Raji (cell line): ENCODE measurements around the gene TMC1.

Experiments used
- POLR2A ChIP-seq: IDR thresholded peaks from 2 replicates; pipeline ENCODE4 v1.6.1; 2011; ENCODE audit warnings: low read depth, low read length, control low read depth; ENCODE audit not compliant: insufficient read depth

TMC1 gene

DNA sequence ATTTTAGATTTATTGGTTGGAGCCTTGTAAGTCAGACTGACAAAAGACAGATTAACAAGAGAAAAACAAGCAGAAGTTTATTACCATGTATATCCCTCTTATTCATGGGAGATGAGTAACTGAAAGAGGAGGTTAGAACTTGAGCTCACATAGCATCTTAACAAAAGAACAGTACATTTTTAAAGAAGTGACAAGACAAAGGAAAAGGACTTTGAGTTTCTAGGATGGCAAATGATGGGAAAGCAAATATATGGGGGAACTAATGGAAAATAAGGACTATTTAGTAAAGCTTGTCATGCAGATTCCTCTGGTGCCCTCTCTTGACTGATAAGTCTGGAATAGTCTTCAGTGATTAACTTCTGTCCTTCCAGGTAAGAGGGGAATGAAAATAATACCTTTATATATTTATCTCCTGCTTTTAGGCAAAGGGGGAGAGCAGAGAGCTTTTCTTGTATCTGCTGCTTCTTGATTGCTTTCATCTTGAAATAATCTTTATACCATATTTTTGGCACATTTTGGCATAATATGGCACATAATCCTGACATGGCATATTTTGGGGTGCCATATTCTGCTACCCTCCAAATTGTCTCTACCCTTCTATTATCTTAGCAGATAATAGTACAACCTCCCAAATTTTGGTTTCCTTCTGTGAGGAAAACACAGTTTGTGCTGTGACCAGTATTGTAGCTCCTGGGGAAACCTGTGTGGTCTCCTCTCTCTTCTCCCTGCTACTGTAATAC is 206.8 kb downstream of the TMC1 start:
- no peak for TF ChIP-seq POLR2A

DNA sequence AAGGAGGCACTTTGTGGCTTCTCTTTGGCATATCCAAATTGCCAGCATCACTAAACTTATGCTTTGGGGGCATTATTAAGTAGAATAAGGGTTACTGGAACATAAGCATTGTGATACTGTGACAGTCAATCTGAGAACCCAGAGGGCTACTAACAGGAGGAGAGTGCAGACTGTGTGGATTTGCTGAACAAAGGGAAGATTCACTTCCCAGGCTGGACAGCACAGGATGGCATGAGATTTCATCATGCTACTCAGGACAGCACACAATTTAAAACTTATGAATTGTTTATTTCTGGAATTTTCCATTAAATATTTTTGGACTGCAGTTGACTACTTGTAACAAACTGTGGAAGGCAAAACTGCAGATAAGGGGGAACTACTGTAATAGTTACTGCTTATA is 212.5 kb downstream of the TMC1 start:
- no peak for TF ChIP-seq POLR2A

DNA sequence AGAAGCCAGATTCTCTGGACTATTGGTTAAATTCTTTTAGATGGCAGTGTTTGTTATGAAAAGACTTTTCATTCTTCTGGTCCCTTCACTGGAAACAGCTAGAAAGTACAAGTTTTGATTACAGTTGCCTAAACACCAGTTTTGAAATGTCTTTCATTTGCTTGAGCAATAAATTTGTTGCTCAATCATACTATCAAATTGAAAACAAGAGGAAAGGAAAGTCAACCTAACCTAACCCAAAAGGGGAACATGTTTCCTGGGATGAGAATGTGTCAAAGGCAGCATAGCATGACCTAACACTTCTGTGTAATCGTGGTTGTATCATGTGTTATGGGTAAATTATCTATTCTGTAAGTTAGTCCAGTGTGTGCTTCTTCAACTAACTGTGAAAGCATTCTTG is 213.2 kb downstream of the TMC1 start:
- TF ChIP-seq POLR2A, result no peak

DNA sequence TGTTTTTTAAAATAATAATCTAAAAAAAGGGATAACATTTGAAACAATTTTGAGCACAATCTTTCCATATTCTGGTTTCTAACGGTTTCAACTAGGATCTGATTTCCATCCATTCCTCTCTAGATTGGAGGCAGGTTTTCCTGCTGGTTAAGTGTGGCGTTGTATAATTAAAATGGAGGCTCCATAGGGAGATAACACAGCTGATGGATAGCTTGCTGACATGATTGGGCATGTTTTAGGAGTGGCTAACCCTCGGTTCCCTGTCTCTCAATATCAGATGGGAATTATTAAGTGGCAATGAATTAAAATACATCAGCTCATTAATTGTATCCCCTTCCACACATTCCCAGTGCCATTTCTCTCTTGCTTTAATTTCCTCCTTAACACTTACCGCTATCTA is 222.4 kb downstream of the TMC1 start:
- no peak for TF ChIP-seq POLR2A

DNA sequence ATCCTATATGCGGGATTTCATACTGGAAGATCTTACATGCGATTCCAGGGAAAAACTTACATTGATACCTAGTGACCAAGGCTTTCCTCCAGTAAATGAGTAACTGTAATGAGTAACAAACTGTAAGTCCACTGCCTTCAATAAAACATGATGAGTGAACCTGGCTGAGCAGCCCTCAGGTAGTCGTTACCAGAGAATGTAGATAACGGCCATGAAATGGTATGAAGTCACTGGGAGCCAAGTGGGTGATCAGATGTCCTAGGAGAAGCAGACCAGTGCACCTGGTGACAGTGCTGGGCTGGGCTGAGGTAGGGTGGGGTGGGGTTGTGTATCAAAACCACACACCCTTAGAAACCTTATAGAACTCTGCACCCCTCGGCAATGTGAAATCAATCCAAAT is 227.9 kb downstream of the TMC1 start:
- no peak for TF ChIP-seq POLR2A

DNA sequence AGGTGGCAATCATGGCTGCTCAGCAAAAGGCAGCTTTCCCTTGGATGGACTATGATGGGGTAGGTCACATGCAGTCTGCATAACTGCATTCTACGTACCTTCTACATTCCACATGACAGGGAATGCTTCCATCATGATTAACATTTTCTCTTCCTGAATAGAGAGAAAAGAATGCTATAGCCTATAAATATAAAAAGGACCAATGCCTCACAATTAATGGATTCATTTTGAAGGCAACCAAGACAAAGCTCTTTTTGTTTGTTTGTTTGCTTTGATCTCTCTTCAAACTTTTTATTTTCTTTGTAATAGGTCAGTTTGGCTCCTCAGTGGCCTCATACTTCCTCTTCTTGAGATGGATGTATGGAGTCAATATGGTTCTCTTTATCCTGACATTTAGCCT is 230.1 kb downstream of the TMC1 start:
- no peak for TF ChIP-seq POLR2A

DNA sequence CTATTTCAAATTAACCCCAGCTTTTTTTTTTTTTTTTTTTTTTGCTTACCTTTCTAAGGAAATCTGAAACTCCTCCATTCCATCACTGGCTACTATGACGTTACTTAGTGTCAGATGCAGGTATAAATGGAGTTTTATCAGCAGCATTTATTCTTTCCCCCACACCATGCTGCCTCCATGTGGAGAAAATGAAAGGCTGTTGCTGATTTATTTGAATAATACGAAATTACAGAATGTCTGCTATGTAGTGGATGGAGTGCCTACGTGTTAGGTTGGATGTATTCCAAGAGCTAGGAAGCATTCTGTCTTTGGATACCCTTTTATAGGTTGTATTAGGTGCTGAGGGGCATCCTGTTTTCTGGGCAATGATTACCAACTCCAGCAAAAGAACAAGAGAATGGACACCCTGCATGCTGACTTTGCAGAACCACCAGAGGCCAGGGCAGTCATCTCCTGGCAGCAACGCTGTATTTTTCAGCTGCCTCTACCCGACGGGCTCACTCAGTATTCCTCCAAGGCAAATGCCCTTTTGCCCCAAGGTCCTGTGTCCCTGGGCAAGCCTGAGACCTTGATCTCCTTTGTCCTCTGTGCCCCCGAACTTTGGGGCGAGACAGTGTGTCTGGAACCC is 232.0 kb downstream of the TMC1 start:
- TF ChIP-seq POLR2A, result no peak

DNA sequence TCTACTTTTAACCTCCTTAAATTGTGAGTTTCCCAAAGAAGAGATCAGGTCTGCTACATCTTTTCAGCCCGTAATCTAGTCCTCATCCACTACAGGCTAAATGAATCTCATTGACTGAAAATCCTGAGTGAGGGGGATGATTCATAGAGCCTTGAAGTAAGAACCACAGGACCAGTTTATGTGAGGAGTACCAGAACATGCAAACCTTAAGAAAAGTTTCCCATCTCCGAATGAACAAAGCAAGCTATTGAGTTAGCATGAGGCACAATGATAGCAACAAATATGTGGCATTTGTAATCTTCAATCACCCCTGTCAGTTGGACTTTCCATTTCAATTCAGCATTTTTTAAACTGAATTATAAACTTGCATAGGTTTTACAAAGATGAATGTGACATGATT is 234.4 kb downstream of the TMC1 start:
- TF ChIP-seq POLR2A, result no peak

DNA sequence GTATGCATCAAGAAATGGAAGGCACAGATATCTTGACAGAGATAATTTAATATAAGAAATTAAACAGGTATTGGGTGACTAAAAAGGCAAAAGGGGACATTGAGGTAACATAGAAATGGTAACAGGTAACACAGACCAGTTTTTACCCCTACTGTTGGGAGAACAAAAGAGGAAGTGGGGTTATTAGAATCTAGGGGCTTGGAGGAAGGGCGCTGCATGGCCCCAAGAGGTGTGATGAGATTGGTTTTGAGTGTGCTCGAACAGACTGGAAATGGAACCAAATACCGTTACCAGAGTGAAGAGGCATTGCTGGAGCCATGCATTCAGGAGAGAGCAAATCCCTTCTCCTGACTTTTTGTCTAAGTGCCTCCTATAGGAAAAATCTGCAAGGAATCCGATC is 237.5 kb downstream of the TMC1 start:
- TF ChIP-seq POLR2A, result no peak

DNA sequence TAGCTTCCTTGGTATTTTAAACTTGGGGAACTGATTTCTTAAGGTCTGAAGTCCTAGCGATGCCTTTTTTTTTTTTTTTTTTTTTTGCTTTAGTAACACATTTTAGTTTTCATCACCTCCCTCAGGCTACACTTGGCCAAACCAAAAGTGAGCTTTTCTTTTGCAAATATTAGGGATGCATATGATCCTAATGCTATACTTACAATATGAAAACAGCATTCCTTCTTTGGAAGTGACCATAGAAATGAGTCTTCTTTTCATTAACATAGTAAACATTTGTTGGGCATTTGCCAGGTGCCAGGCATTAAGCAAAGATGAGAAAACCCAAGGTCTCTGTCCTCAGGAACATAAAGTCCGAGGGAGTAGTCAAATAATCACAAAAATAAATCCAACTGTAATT is 241.6 kb downstream of the TMC1 start:
- TF ChIP-seq POLR2A, result no peak

DNA sequence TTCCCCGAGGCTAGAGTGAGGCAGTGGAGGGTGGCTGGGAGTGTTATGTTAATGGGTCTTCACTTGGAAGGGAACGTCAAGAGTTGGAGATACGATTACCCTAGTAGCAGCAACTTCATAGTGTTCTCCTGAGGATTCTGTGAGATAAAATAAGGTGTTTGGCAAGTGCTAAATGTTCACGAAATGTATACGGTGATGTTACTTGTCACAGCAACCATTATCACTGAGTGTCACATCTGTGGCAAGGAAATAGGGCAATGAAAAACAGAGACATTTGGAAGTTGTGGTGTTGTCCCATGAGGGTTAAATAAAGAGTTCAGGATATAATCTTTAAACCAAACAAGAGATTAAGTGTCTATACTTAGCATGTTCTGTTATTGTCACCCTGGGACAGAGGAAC is 248.1 kb downstream of the TMC1 start:
- no peak for TF ChIP-seq POLR2A

DNA sequence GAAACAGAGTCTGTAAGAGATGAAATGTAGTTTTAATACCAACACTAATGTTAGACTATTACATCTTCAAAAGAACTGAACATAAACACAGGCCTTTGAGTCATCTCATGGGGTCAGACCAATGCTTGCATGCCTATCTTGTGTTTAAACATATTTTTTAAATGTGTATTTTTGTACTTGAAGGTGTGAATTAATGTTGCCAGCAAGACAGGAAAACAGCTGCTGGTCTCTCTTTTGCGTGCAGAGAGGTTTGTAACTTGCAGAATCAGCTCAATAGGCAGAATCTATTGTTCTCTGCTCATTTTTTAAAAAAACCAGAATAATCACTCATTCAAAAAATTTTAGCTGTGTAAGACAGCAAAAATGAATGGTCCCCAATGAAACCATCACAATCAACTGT is 251.3 kb downstream of the TMC1 start:
- TF ChIP-seq POLR2A, result no peak

DNA sequence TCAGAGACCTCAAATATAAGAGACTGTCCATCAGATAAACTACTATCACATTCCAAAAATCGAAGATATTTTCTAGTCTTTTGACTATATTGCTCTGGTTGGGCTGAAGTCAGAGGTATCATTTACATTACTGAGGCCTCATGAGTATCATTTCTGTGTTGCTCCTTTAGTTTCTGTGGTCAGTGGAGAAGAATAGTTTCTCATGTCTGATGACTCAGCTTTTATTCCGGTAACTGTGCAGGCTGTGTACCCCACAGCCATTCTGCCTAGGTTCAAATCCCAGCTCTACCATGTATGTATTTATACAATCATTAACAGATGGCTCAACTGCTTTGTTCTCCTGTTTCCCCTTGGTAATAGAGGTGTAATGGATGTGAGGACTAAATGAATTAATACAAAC is 252.2 kb downstream of the TMC1 start:
- no peak for TF ChIP-seq POLR2A

DNA sequence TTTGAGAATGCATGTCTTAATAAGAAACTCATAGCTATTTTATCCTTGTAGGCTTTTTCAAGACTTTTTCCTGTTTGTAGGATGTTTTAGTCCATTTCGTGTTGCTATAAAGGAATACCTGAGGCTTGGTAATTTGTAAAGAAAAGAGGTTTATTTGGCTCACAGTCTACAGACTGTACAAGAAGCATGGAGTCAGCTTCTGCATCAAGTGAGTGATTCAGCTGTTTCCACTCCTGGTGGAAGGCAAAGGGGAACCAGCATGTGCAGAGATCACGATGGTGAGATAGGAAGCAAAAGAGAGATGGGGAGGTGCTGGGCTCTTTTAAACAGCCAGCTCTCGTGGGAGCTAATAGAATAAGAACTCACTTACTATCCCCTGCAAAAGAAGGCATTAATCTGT is 254.2 kb downstream of the TMC1 start:
- no peak for TF ChIP-seq POLR2A

DNA sequence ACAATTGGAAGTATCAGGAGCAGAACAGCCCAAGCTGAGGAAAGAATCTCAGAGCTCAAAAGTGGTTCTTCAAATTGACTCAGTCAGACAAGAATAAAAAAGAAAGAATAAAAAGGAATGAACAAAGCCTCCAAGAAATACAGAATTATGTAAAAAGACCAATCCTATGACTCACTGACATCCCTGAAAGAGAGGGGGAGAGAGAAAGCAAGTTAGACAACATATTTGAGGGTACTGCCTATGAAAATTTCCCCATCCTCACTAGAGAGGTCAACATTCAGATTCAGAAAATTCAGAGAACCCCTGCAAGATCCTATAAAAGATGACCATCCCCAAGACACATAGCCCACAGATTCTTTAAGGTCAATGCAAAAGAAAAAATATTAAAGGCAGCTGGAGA is 258.2 kb downstream of the TMC1 start:
- TF ChIP-seq POLR2A, result no peak

DNA sequence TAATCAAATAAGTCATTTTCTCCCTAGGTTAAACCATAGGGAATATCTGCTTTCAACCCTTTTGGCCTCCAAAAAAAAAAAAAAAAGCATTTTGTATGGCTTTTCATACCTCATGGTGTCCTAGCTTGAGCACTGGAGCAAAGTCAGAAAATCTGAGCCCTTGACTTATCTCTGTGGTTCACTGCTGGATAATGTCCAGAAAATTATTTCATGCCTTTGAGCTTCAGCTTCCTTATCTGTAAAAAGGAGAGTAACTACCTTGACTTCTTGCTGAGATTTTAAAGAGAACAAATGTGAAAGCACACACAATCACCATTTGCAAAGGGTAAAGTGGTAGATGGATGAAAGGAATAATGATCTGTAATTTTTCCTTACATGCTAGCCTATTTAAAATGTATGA is 265.5 kb downstream of the TMC1 start:
- no peak for TF ChIP-seq POLR2A
